K562 (cell line): Measurements from ENCODE around the gene C6orf15. TPM values are rescaled to one million over a fixed set of nuclear protein-coding genes. Genes with fewer than 3 reads are reported as not detected.

Source experiments
- ATAC-seq: fragments of 200-7000 bp; cut with Tn5 transposase; 3 replicates; pipeline ENCODE4 v1.9.1; 2020; ENCODE audit warnings: moderate library complexity
- BruUV-seq: library from RNA; stranded (reverse); fragments of 400-500 nt; replicated peaks from 2 replicates; lab custom pipeline; 2021; lab: Mats Ljungman, UMichigan
- CTCF ChIA-PET: fragments of 300-600 bp; formaldehyde crosslinking; extraction: SDS; loops from one replicate; lab custom pipeline; 2021; ENCODE audit warnings: low intra/inter-chr PET ratio; lab: Yijun Ruan, JAX
- POLR2A ChIA-PET: fragments of 300-600, 350-650 bp; sonication (Branson Sonifier 250); formaldehyde crosslinking; extraction: SDS; loops from one replicate; lab custom pipeline; 2021; ENCODE audit warnings: antibody characterized with exemption, inconsistent platforms; lab: Yijun Ruan, JAX
- DNase-seq, 4 experiments: peaks; one replicate each; pipeline versions ENCODE4 v3.0.0 to v3.0.0-alpha.2; 2011 to 2018; ENCODE audit warnings: low spot score in 3 of 4, mixed read lengths in 3 of 4; ENCODE audit errors: extremely low read depth in 1 of 4
- FAIRE-seq: peaks from 2 replicates; lab custom pipeline; 2011; peaks lifted over from hg19 to GRCh38; lab: Jason Lieb, UNC
- H2AFZ ChIP-seq: 2 replicates; pipeline ENCODE4 v1.6.0; 2011; ENCODE audit warnings: low read depth, low read length, control low read depth, inconsistent platforms
- H3K27ac ChIP-seq: fragments of 200-600 bp; 3 replicates; pipeline ENCODE4 v1.8.0; 2011; ENCODE audit warnings: low read depth, mild to moderate bottlenecking, control low read depth, inconsistent platforms, low read length, moderate library complexity, mixed read lengths; ENCODE audit errors: extremely low read depth
- H3K27me3 ChIP-seq, 2 experiments: fragments of 300-600 bp in 1 of 2; 2 replicates in 1 of 2; 3 replicates in 1 of 2; pipeline versions ENCODE4 v1.6.0 to v1.8.0; 2011; ENCODE audit warnings: inconsistent platforms in 2 of 2, low read length in 2 of 2, mild to moderate bottlenecking in 1 of 2, mixed read lengths in 1 of 2, moderate library complexity in 1 of 2; ENCODE audit not compliant: control insufficient read depth in 2 of 2, insufficient read depth in 2 of 2
- H3K36me3 ChIP-seq: fragments of 300-600 bp; 3 replicates; pipeline ENCODE4 v1.8.0; 2011; ENCODE audit warnings: mild to moderate bottlenecking, low read length, inconsistent platforms; ENCODE audit not compliant: control insufficient read depth, insufficient read depth
- H3K4me1 ChIP-seq, 2 experiments: fragments of 200-600 bp in 1 of 2; replicated peaks in 1 of 2; 2 replicates in 1 of 2; 3 replicates in 1 of 2; pipeline versions ENCODE4 v1.5.1 to v1.8.0; 2011; ENCODE audit warnings: inconsistent platforms in 2 of 2, low read length in 2 of 2, mild to moderate bottlenecking in 1 of 2, mixed read lengths in 1 of 2, moderate library complexity in 1 of 2; ENCODE audit not compliant: control insufficient read depth in 2 of 2, insufficient read depth in 2 of 2
- H3K4me2 ChIP-seq: 2 replicates; pipeline ENCODE4 v1.6.1; 2011; ENCODE audit warnings: low read length, control low read depth, inconsistent platforms, mixed read lengths; ENCODE audit not compliant: insufficient read depth
- H3K4me3 ChIP-seq: fragments of 200-600 bp; sonication (generic), shearing (Covaris generic); 2 replicates; pipeline ENCODE4 v1.5.1; 2016; ENCODE audit warnings: control low read depth, inconsistent platforms
- H3K79me2 ChIP-seq: fragments of 200-600 bp; 3 replicates; pipeline ENCODE4 v1.8.0; 2011; ENCODE audit warnings: low read length, inconsistent platforms; ENCODE audit not compliant: control insufficient read depth, insufficient read depth
- H3K9ac ChIP-seq, 2 experiments: 2 replicates each; pipeline versions ENCODE4 v1.6.0 to v1.6.1; 2011; ENCODE audit warnings: low read depth in 2 of 2, low read length in 2 of 2, control low read depth in 1 of 2, inconsistent platforms in 1 of 2, mild to moderate bottlenecking in 1 of 2, mixed read lengths in 1 of 2; ENCODE audit not compliant: insufficient read depth in 1 of 2
- H3K9me1 ChIP-seq: one replicate; pipeline ENCODE4 v1.6.0; 2011; ENCODE audit warnings: inconsistent platforms, mild to moderate bottlenecking, low read length, moderate library complexity; ENCODE audit not compliant: control insufficient read depth, insufficient read depth
- H3K9me3 ChIP-seq: replicated peaks from 2 replicates; pipeline ENCODE4 v1.5.1; 2011; ENCODE audit warnings: low read depth, low read length, inconsistent platforms; ENCODE audit not compliant: control insufficient read depth, insufficient read depth
- H4K20me1 ChIP-seq: replicated peaks from 2 replicates; pipeline ENCODE4 v1.6.1; 2011; ENCODE audit warnings: low read length, inconsistent platforms, mixed read lengths; ENCODE audit not compliant: control insufficient read depth, insufficient read depth
- BCOR ChIP-seq: fragments of 450-650 bp; IDR thresholded peaks from 2 replicates; pipeline ENCODE4 v1.6.1; 2016
- CBFB ChIP-seq: sonication (generic); formaldehyde crosslinking; IDR thresholded peaks from 2 replicates; pipeline ENCODE4 v1.4.0; 2020; ENCODE audit warnings: mild to moderate bottlenecking, missing genetic modification reagents
- ELK1 ChIP-seq: sonication (generic); formaldehyde crosslinking; IDR thresholded peaks from 2 replicates; pipeline ENCODE4 v1.8.1; 2022; ENCODE audit warnings: missing genetic modification reagents
- ETS1 ChIP-seq: conservative IDR thresholded peaks from 2 replicates; pipeline ENCODE4 v1.6.1; 2011; ENCODE audit warnings: low read depth, mild to moderate bottlenecking, low read length; ENCODE audit not compliant: control insufficient read depth
- HNRNPL ChIP-seq: fragments of 200-400 bp; formaldehyde crosslinking; IDR thresholded peaks from 2 replicates; pipeline ENCODE4 v1.6.1; 2017; ENCODE audit warnings: low read depth, mild to moderate bottlenecking, low read length
- NCOA1 ChIP-seq: fragments of 450-650 bp; IDR thresholded peaks from 2 replicates; pipeline ENCODE4 v1.6.1; 2016; ENCODE audit warnings: low read depth
- RAD21 ChIP-seq, 2 experiments: fragments of 250-450 bp in 1 of 2; fragments of 450-650 bp in 1 of 2; sonication (Bioruptor Pico) in 1 of 2; formaldehyde crosslinking in 1 of 2; IDR thresholded peaks in 1 of 2; conservative IDR thresholded peaks in 1 of 2; 2 replicates each; pipeline versions ENCODE4 v1.4.0 to v1.8.0; 2020 to 2022; ENCODE audit warnings: mild to moderate bottlenecking in 2 of 2, moderate library complexity in 1 of 2
- RBM14 ChIP-seq: fragments of 200-400 bp; formaldehyde crosslinking; IDR thresholded peaks from 2 replicates; pipeline ENCODE4 v1.6.1; 2018; ENCODE audit warnings: low read depth, mild to moderate bottlenecking, low read length, moderate library complexity, borderline replicate concordance; ENCODE audit not compliant: insufficient read depth
- SP1 ChIP-seq: sonication (generic); formaldehyde crosslinking; IDR thresholded peaks from 2 replicates; pipeline ENCODE4 v1.8.1; 2022; ENCODE audit warnings: mild to moderate bottlenecking, missing genetic modification reagents
- ZBTB12 ChIP-seq: fragments of 250-450 bp; sonication (Bioruptor Pico); IDR thresholded peaks from 2 replicates; pipeline ENCODE4 v1.4.0; 2020
- ZNF324 ChIP-seq: fragments of 250-450 bp; sonication (Bioruptor Pico); IDR thresholded peaks from 2 replicates; pipeline ENCODE4 v1.4.0; 2020; ENCODE audit warnings: mild to moderate bottlenecking
- ZNF512 ChIP-seq: IDR thresholded peaks from 2 replicates; pipeline ENCODE4 v1.6.1; 2016; ENCODE audit warnings: missing genetic modification characterization, missing compliant biosample characterization
- ZNF586 ChIP-seq: fragments of 450-650 bp; formaldehyde crosslinking; conservative IDR thresholded peaks from 2 replicates; pipeline ENCODE4 v1.4.0; 2020; ENCODE audit warnings: mild to moderate bottlenecking, moderate library complexity
- ZNF589 ChIP-seq: fragments of 200-800 bp; sonication (Bioruptor generic); IDR thresholded peaks from 2 replicates; pipeline ENCODE4 v1.6.1; 2016; ENCODE audit warnings: low read depth, missing genetic modification characterization, missing compliant biosample characterization
- ZNF717 ChIP-seq: fragments of 250-450 bp; sonication (Bioruptor Pico); IDR thresholded peaks from 2 replicates; pipeline ENCODE4 v1.5.0; 2021
- WGBS: fragments of 100-300 bp; shearing (Covaris generic); methylation state at CpG from one replicate; pipeline ENCODE4 v1.1.6; 2016; ENCODE audit warnings: low coverage, mixed read lengths; ENCODE audit not compliant: insufficient coverage; ENCODE audit errors: missing lambda C conversion rate; 5-methylcytosine and 5-hydroxymethylcytosine counted together
- in situ Hi-C: fragments of 300-500 bp; cut with MboI; formaldehyde crosslinking; loops from 4 replicates; pipeline ENCODE4 v1.15.0; 2018; ENCODE audit warnings: inconsistent platforms, mixed read lengths
- intact Hi-C: fragments of 100-400 bp; cut with micrococcal nuclease; formaldehyde crosslinking; loops from 2 replicates; pipeline ENCODE4 v1.14.2; 2022
- polyA plus RNA-seq, 8 experiments: library from polyadenylated mRNA; depleted of rRNA in 4 of 8; stranded (reverse) in 5 of 8; unstranded in 3 of 8; fragments of >200 nt; fragmentation: Nextera tagmentation in 2 of 8; fragmentation: Illumina TruSeq in 1 of 8; extraction: Ambion mirVana in 2 of 8; extraction: Trizol in 1 of 8; gene quantifications; 2 replicates each; pipeline versions ENCODE4 v1.2.1 to v1.2.3, GENCODE V29; 2011 to 2014; ENCODE audit warnings: inconsistent platforms in 1 of 8, missing spikeins in 1 of 8
- total RNA-seq, 7 experiments: library from RNA; depleted of rRNA in 6 of 7; stranded (reverse); fragments of >200 nt in 6 of 7; fragmentation: Illumina TruSeq in 2 of 7; extraction: Trizol in 2 of 7; gene quantifications; 2 replicates each; pipeline versions ENCODE4 v1.2.1 to v1.2.3, GENCODE V29; 2011 to 2021; ENCODE audit warnings: low replicate concordance in 1 of 7

The C6orf15 gene
- total and polyA plus RNA-seq, 9 of the 15 experiments (the other 6 are each of a cell fraction or from before 2014, with no cell fraction given) = not detected

GRCh38 chr6:31068669-31069340, 43.6 kb downstream of the C6orf15 start:
- no peak overlapping the region for H3K4me3 ChIP-seq
- H3K9me1 ChIP-seq = no peaks in the 10 kb centered on the region
- H3K4me2 ChIP-seq = no peak overlapping the region
- peaks cover 0 to 6% of the 10 kb centered on the region in 2 experiments; a peak in 2 of 5 replicates for H3K27me3 ChIP-seq
- peak overlapping the region; percentile 60; the same call in 1 of the 2 replicates for H2AFZ ChIP-seq
- H3K4me1 ChIP-seq = peaks cover 0 to 3% of the 10 kb centered on the region in 2 experiments; a peak in 2 of 5 replicates
- H4K20me1 ChIP-seq = no peaks in the 10 kb centered on the region
- no peak overlapping the region for H3K27ac ChIP-seq
- CTCF ChIA-PET = interaction anchor here (0.9 to 3.5 kb wide), 5 partner anchors 12 to 241 kb away, joined by 3 to 26 read pairs (median 4); no protein-coding TSS in a partner anchor
- 31% methylated on average over 13 of the region's 13 CpGs for WGBS
- intact Hi-C loops (loop anchor here (1.0 kb wide), 1 partner anchor 154 kb away; no protein-coding TSS in a partner anchor), in situ Hi-C loops (no loop called here)
- H3K9ac ChIP-seq = no peak overlapping the region
- peak; percentile 99 for ATAC-seq
- no TSS peak for BruUV-seq
- H3K79me2 ChIP-seq = no peaks in the 10 kb centered on the region
- peak; percentile 89 for FAIRE-seq
- no peaks in the 10 kb centered on the region for H3K36me3 ChIP-seq
- no peaks in the 10 kb centered on the region for H3K9me3 ChIP-seq
- POLR2A ChIA-PET = interaction anchor here (0.7 to 1.1 kb wide), 2 partner anchors 12 to 453 kb away, joined by 3 read pairs; no protein-coding TSS in a partner anchor
- peak; percentile 84 to 87 (median 85) for DNase-seq
- peak; percentile 57 to 79 for TF ChIP-seq RAD21 (CRISPR knock-in tag; conservative IDR thresholded peaks at IDR 0.05 in 1 of 2, IDR thresholded peaks at IDR 0.05 in 1 of 2)
- no peak for TF ChIP-seq ZBTB12 (CRISPR knock-in tag)
- no peak for TF ChIP-seq RBM14
- no peak for TF ChIP-seq ZNF324
- TF ChIP-seq HNRNPL = no peak
- TF ChIP-seq ETS1 = no peak
- TF ChIP-seq ZNF586 (CRISPR knock-in tag) = no peak
- TF ChIP-seq CBFB = no peak
- TF ChIP-seq NCOA1 = no peak
- 0 out of 2 replicates have a peak, but pooled peaks have one; percentile 24 for TF ChIP-seq SP1 (CRISPR knock-in tag)
- no peak for TF ChIP-seq ZNF589 (CRISPR knock-in tag)
- TF ChIP-seq ZNF512 (tag) = no peak
- TF ChIP-seq BCOR = no peak
- no peak for TF ChIP-seq ELK1 (CRISPR knock-in tag)
- TF ChIP-seq ZNF717 (CRISPR knock-in tag) = no peak
